Chondrocyte (in vitro differentiated cells): Measurements from ENCODE around the gene BRD9. TPM values are rescaled to one million over a fixed set of nuclear protein-coding genes. Genes with fewer than 3 reads are reported as not detected.
"Not testable (repeated sequence)": the region's sequence is repeated elsewhere in the genome, so short reads cannot be mapped to it uniquely, and the experiment has no call there.

Experiments
- DNase-seq: peaks from one replicate; pipeline ENCODE4 v3.0.0; 2021; ENCODE audit warnings: mixed read lengths, low spot score
- H3K27ac Mint-ChIP-seq: one replicate; pipeline ENCODE4 v1.8.0; 2021; ENCODE audit warnings: mild to moderate bottlenecking, moderate library complexity, mixed read lengths; ENCODE audit not compliant: unreplicated experiment
- H3K27me3 Mint-ChIP-seq: 2 replicates; pipeline ENCODE4 v1.8.0; 2021; ENCODE audit warnings: low read depth, mixed read lengths
- H3K36me3 Mint-ChIP-seq: 2 replicates; pipeline ENCODE4 v1.8.0; 2021; ENCODE audit warnings: low read depth, mixed read lengths
- H3K4me1 Mint-ChIP-seq: 2 replicates; pipeline ENCODE4 v1.8.0; 2021; ENCODE audit warnings: low read depth, mild to moderate bottlenecking, mixed read lengths
- H3K4me3 Mint-ChIP-seq: one replicate; pipeline ENCODE4 v1.8.0; 2021; ENCODE audit warnings: mild to moderate bottlenecking, moderate library complexity, mixed read lengths; ENCODE audit not compliant: unreplicated experiment
- H3K9me3 Mint-ChIP-seq: 2 replicates; pipeline ENCODE4 v1.8.0; 2021; ENCODE audit warnings: low read depth, mixed read lengths
- total RNA-seq: library from RNA; stranded (reverse); gene quantifications from 3 replicates; pipeline ENCODE4 v1.2.1, GENCODE V29; 2021
- TF ChIP-seq, protein P1 (sequence below): fragments of 200-600 bp; sonication (generic); IDR thresholded peaks from 2 replicates; pipeline ENCODE4 v1.5.0; 2021; ENCODE audit warnings: antibody characterized with exemption, mild to moderate bottlenecking, moderate library complexity

BRD9 gene
- total RNA-seq, 1 donor from 2014 or later = 26.5 TPM

DNA sequence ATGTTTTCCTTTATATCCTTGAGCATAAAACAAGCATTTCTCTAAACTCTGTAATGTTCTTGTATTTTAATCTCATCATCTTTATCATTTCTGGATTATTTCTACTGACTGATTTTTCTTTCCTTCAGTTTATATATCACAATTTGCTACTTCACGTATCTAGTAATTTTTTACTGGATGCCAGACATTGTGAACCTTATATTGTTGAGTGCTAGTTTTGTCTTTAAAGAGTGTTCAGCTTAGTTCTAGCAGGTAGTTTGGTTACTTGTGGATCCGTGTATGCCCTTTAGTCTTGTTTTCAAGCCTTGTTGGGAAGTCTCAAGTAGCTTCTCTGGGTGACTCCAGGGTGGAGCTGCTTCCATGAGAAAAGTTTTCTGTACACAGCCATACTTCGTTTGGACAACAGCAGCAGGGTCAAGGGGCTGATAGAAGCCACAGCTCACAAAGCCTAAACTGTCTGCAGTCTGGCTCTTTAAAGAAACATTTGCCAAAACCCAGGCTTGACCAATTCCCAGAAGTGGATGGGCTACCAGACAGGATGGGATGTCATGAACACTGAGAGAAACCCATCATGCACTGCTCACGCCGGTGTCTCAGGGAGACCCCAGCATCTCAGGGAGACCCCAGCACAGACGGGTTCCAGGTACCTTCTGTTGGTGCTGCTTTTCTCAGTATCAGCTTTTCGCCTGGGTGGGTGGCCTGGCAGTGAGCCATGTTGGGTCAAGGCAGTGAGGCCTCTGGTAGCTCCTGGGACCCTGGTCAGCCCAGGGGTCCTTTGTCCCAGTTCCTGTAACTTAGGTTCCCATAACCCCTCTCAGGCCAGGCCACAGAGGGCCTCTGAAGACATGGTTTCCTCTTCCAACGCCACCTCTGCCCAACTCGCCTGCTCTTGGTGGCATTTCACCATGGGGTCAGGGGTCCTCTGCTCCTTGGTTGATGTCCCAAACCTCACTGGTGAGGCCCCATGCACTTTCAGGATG is 29.1 kb upstream of the BRD9 start:
- Mint-ChIP-seq H3K27me3 (peaks cover 23% of the 10 kb centered on the region), H3K36me3 (peaks cover 3% of the 10 kb centered on the region)
- TF ChIP-seq, protein P1, sequence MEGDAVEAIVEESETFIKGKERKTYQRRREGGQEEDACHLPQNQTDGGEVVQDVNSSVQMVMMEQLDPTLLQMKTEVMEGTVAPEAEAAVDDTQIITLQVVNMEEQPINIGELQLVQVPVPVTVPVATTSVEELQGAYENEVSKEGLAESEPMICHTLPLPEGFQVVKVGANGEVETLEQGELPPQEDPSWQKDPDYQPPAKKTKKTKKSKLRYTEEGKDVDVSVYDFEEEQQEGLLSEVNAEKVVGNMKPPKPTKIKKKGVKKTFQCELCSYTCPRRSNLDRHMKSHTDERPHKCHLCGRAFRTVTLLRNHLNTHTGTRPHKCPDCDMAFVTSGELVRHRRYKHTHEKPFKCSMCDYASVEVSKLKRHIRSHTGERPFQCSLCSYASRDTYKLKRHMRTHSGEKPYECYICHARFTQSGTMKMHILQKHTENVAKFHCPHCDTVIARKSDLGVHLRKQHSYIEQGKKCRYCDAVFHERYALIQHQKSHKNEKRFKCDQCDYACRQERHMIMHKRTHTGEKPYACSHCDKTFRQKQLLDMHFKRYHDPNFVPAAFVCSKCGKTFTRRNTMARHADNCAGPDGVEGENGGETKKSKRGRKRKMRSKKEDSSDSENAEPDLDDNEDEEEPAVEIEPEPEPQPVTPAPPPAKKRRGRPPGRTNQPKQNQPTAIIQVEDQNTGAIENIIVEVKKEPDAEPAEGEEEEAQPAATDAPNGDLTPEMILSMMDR = no peak

GRCh38 chr5:920321-920720 is 27.7 kb upstream of the BRD9 start:
- peaks cover 3% of the 10 kb centered on the region for H3K36me3 Mint-ChIP-seq

More for the DNA sequence above, 29.1 kb upstream of the BRD9 start:
- no peak for DNase-seq
- peaks cover 8% of the 10 kb centered on the region for H3K9me3 Mint-ChIP-seq
- no peak overlapping the region for H3K27ac Mint-ChIP-seq
- H3K4me1 Mint-ChIP-seq = peaks cover 6% of the 10 kb centered on the region
- H3K4me3 Mint-ChIP-seq = no peak overlapping the region

DNA sequence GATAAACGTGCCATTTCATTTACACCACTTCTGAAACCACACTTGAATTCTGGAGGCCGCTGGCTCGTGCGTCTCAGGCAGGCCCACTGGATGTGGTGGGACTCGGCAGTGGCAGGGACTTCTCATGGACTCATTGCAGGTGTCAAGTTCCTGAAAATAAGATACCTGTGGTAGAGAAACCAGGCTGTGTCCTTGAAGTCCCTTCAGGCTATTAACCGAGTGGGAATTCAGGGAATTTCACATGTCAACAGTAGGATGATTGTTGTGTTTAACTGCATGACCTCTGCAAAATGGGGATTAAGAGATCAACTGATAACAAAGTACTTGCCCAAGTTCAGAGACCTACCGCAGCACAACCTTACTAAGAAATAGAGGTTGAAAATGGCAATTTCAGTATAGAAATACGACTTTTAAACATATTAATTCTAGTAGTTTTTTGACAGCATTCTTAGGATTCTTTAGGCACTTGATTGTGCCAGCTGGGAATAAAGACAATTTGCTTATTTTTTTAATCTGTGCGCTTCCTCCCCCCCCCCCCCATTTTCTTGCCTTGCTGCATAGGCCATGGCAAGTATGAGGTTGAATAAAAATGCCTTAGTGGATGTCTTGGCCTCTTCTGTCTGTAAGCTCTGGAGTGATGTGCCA is 26.9 kb upstream of the BRD9 start:
- TF ChIP-seq, protein P1 = no peak
- DNase-seq = no peak
- peaks cover 8% of the 10 kb centered on the region for H3K9me3 Mint-ChIP-seq
- H3K27ac Mint-ChIP-seq = no peak overlapping the region
- H3K4me1 Mint-ChIP-seq = no peaks in the 10 kb centered on the region
- H3K36me3 Mint-ChIP-seq = peaks cover 7% of the 10 kb centered on the region
- no peak overlapping the region for H3K4me3 Mint-ChIP-seq
- peaks cover 1% of the 10 kb centered on the region for H3K27me3 Mint-ChIP-seq

More at GRCh38 chr5:920321-920720, 27.7 kb upstream of the BRD9 start:
- no peak for DNase-seq
- Mint-ChIP-seq H3K9me3 (peaks cover 8% of the 10 kb centered on the region), H3K27ac (no peak overlapping the region), H3K4me3 (no peak overlapping the region), H3K27me3 (peaks cover 10% of the 10 kb centered on the region), H3K4me1 (no peaks in the 10 kb centered on the region)
- TF ChIP-seq, protein P1 = no peak

DNA sequence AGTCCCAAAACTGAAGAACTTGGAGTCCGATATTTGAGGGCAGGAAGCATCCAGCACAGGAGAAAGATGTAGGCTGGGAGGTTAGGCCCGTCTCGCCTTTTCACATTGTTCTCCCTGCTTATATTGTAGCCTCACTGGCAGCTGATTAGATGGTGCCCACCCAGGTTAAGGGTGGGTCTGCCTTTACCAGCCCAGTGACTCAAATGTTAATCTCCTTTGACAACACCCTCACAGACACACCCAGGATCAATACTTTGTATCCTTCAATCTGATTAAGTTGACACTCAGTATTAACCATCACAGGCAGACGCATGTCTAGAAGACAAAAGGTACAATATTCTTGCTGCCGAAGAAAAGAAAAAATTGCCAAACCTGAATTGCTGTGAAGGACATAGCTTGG is 26.1 kb upstream of the BRD9 start:
- peaks cover 11% of the 10 kb centered on the region for H3K36me3 Mint-ChIP-seq
- H3K4me3 Mint-ChIP-seq, H3K27ac Mint-ChIP-seq, H3K9me3 Mint-ChIP-seq, H3K27me3 Mint-ChIP-seq, H3K4me1 Mint-ChIP-seq, DNase-seq: not testable (repeated sequence)

DNA sequence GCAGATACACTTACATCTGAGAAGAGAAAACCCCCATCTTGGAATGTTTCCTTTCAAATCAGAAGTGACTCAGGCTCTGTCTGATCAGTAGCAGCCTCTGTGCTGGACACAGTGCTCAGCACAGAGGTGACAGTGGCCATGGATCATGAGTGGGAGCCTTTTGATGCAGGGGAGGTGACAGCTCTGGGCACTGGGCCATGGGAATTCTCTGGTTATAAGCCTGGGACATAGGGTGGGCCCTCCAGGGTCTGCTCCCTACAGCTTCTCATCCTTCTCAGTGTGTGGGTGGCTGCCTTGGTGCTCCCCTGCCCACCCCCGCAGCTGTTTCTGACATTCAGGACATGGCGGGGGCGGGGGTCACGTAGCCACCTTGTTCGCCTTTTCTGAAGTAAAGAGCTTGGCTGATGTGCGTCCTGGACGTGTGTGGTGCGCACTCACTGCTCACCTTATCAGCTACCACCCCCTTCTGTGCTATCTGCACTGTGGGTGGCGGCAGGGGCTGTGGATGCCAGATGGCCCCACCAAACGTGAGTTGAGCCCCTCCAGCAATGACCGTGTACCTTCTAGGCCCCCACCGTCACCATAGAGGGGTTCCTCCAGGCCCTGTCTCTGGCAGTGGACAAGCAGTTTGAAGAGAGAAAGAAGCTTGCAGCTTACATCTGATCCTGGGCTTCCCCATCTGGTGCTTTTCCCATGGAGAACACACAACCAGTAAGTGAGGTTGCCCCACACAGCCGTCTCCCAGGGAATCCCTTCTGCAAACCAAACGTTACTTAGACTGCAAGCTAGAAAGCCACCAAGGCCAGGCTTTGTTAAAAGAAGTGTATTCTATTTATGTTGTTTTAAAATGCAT is 24.1 kb upstream of the BRD9 start:
- Mint-ChIP-seq H3K9me3 (peaks cover 8% of the 10 kb centered on the region), H3K27me3 (no peaks in the 10 kb centered on the region), H3K4me1 (peaks cover 3% of the 10 kb centered on the region), H3K36me3 (peaks cover 14% of the 10 kb centered on the region), H3K27ac (no peak overlapping the region), H3K4me3 (no peak overlapping the region)
- no peak for DNase-seq
- TF ChIP-seq, protein P1 = no peak
